ENCODE measurements around the gene RITA1. TPM values are rescaled to one million over a fixed set of nuclear protein-coding genes. Genes with fewer than 3 reads are reported as not detected.
"Not testable (repeated sequence)": the region's sequence is repeated elsewhere in the genome, so short reads cannot be mapped to it uniquely, and the experiment has no call there.

Gene RITA1
- total RNA-seq, 1 donor from 2014 or later: 17.3 TPM

- no peak for DNase-seq (ENCODE audit: low spot score)
Observed at GRCh38 chr12:113202300-113203075, 17.0 kb downstream of the RITA1 start.

DNA sequence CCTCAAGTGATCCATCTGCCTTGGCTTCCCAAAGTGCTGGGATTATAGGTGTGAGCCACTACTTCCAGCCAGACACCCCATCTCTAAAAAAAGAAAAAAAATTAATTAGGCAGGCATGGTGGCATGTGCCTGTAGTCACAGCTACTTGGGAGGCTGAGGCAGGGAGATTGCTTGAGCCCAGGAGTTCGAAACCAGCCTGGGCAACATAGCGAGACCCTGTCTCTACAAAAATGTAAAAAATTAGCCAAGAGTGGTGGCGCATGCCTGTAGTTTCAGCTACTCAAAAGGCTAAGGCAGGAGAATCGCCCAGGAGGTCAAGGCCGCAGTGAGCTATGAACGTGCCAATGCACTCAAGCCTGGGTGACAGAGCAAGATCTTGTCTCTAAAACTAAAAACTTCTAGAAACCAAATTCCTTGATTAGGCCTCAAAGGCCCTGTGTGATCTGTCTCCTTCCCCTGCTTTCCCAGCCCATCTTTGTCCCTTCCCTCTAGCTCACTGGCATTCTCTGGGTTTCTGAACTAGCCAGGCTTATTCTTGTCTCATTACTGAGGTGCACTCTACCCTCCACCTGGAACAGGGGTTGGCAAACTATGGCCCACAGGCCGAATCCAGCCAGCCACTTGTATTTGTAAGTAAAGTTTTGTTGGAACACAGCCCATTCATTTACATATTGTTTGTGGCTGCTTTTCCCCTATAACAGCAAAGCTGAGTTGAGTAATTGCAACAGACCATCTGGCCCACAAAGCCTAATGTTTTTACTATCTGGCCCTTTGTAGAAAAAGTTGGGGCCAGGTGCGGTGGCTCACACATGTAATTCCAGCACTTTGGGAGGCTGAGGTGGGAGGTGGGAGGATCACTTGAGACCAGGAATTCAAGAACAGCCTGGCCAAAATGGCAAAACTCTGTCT lies 18.6 kb downstream of the RITA1 start:
- no peak for DNase-seq (ENCODE audit: low spot score)

DNA sequence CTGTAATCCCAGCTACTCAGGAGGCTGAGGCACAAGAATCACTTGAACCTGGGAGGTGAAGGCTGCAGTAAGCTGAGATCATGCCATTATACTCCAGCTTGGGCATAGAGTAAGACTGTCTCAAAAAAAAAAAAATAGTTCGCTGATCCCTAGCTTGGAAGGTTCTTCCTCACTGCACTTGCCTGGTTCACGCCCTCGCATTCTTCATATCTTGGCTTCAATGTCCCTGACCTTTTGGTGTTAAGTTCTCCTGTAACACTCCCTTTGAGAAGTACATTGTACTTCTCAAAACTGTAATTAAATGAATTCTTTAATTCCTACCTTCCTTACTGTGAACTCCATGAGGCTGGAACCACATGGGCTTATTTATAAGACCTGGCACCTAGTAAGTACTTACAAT lies 19.3 kb downstream of the RITA1 start:
- no peak for DNase-seq (ENCODE audit: low spot score)

GRCh38 chr12:113206802-113207201 lies 21.3 kb downstream of the RITA1 start:
- DNase-seq (ENCODE audit: low spot score): not testable (repeated sequence)

GRCh38 chr12:113207613-113208040 lies 22.1 kb downstream of the RITA1 start:
- no peak for DNase-seq (ENCODE audit: low spot score)

- DNase-seq (ENCODE audit: low spot score): peak; percentile 37
Observed at GRCh38 chr12:113208041-113208934, 22.8 kb downstream of the RITA1 start.

GRCh38 chr12:113211160-113211559 lies 25.6 kb downstream of the RITA1 start:
- DNase-seq (ENCODE audit: low spot score): no peak

DNA sequence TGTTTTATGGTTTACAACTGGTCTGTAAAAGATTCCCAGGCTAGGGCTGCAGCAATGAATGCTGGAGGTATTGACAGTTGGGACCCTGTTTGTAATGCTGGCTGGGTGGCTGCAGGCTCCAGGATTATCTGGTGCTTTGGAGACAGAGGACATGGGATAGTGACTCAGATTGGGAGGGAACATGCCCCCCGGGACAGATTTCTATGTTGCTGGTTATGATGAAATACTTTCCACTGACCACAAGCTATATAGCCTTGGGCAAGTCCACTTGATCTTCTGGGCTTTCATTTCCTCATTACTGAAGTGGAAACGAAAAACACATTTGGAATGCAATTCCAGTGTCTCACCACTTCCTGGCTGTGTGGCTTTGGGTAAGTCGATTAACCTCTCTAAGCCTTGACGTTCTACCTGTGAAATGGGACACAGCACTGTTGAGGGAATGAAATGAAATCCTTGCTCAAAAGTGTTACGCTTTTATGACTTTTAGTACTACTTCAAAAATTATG lies 29.4 kb downstream of the RITA1 start:
- peak; percentile 54 for DNase-seq (ENCODE audit: low spot score)

- no peak for DNase-seq (ENCODE audit: low spot score)
Observed at GRCh38 chr12:113216027-113216426, 30.5 kb downstream of the RITA1 start.

GRCh38 chr12:113220593-113221180 lies 35.2 kb downstream of the RITA1 start:
- no peak for DNase-seq (ENCODE audit: low spot score)

- peak; percentile 100 for DNase-seq (ENCODE audit: low spot score)
Observed at GRCh38 chr12:113221181-113221996, 35.9 kb downstream of the RITA1 start, which contains the start of gene TPCN1. TPCN1 (plus strand) TSS chr12:113221464; CDS start chr12:113226853, 5,389 bp downstream.

DNA sequence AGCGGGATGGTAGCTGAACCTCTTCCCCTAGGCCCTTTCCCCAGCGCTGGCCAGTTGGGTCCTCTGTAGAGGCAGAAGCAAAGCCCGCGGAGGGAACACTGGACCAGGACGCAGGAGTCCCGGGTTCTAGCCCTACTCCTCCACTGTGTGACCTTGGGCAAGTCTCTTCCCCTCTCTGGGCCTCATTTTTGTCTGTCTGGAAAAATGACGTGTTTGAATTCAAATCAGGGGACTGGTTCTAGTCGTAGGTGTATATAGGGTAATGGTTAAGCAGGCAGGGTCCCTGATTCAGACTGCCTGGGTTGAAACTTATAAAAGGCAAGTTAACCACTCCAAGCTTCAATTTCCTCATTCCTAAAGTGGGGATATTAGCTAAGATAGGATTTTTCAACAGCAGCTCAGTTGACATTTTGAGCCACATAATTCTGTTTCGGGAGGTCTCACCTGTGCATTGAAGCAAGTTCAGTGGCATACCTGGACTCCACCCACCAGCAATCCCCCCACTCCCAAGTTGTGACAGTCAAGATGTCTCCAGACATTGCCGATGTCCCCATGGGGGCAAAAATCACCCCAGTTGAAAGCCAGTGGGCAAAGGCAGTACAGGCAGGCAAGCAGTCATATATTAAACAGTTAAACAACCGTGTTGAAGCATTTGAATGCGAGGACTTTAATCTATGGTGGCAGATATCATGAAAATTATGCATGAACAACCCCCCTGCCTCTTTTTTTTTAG lies 36.6 kb downstream of the RITA1 start:
- DNase-seq (ENCODE audit: low spot score): no peak

DNA sequence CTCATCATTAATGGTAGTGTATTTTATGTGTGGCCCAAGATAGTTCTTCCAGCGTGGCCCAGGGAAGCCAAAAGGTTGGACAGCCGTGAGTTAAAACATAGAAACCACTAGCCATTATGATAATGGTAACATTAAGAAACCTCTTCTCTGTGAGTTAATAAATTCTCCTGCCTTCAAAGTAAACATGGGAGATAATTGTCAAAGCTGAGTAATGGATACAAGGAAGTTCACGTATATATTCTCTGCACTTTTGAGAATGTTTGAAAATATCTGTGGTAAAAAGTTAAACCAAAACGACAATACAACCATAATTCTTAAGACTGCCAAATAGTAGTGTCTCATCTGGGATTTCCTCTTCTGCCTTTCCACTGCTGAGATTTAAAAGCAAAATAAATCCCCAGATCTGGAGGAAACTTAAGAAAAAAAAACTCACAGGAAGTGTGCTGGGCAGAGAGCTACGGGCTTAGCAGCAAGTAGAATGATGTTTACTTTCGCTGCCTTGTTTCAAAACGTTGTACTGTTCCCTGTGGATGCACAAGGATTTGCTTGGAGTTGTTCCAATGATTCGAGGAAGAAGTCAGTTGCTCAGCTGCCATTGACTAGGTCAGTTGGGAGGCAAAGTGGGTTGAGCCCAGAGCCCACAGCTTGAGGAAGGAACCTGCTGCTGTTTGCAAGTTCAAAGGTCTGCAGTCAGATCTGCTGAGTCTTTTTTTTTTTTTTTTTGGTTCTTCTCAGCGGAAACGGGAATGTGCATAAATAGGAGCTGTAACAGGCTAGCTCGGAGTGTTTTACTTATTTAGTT lies 37.4 kb downstream of the RITA1 start:
- peak; percentile 93 for DNase-seq (ENCODE audit: low spot score)

DNA sequence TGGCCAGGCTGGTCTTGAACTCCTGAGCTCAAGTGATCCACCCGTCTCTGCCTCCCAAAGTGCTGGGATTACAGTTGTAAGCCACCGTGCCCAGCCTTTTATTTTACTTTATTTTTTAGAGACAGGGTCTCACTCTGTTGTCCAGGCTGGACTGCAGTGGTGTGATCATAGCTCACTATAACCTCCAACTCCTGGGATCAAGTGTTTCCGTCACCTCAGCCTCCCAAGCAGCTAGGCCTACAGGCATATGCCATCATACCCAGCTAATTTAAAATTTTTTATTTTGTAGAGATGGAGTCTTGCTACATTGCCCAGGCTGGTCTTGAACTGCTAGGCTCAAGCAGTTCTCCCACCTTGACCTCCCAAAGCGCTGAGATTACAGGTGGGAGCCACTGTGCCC lies 39.4 kb downstream of the RITA1 start:
- no peak for DNase-seq (ENCODE audit: low spot score)

- DNase-seq (ENCODE audit: low spot score): no peak
Observed at GRCh38 chr12:113226696-113227568, 41.4 kb downstream of the RITA1 start.

- no peak for DNase-seq (ENCODE audit: low spot score)
Observed at GRCh38 chr12:113227686-113228391, 42.3 kb downstream of the RITA1 start.
